OCI-LY1 (cell line): ENCODE measurements around the gene TMIGD3.

Source experiments
- H2AFZ ChIP-seq: fragments of 200-600 bp; sonication (generic), shearing (Covaris generic); 2 replicates; pipeline ENCODE4 v1.6.0; 2014; ENCODE audit warnings: antibody characterized with exemption, mild to moderate bottlenecking, low read length
- H3F3A ChIP-seq: fragments of 200-600 bp; sonication (generic), shearing (Covaris generic); 2 replicates; pipeline ENCODE4 v1.6.0; 2014; ENCODE audit warnings: mild to moderate bottlenecking, antibody characterized with exemption, low read length, moderate library complexity; ENCODE audit not compliant: insufficient read depth
- H3K27ac ChIP-seq: fragments of 200-600 bp; sonication (generic); 2 replicates; pipeline ENCODE4 v1.5.1; 2014; ENCODE audit warnings: low read length, mixed run types, mild to moderate bottlenecking, low read depth; ENCODE audit not compliant: poor library complexity, severe bottlenecking
- H3K27me3 ChIP-seq: fragments of 200-600 bp; sonication (generic); 2 replicates; pipeline ENCODE4 v1.6.0; 2014; ENCODE audit warnings: antibody characterized with exemption, mild to moderate bottlenecking, low read length, moderate library complexity; ENCODE audit not compliant: insufficient read depth
- H3K36me3 ChIP-seq: fragments of 200-600 bp; sonication (generic); 2 replicates; pipeline ENCODE4 v1.6.1; 2014; ENCODE audit warnings: mild to moderate bottlenecking, antibody characterized with exemption, low read length, moderate library complexity, mixed read lengths; ENCODE audit not compliant: insufficient read depth
- H3K4me1 ChIP-seq: fragments of 200-600 bp; sonication (generic); 2 replicates; pipeline ENCODE4 v1.5.1; 2014; ENCODE audit warnings: mild to moderate bottlenecking, low read length, moderate library complexity; ENCODE audit not compliant: insufficient read depth, severe bottlenecking
- H3K4me2 ChIP-seq: fragments of 200-600 bp; sonication (generic), shearing (Covaris generic); 2 replicates; pipeline ENCODE4 v1.6.1; 2014; ENCODE audit warnings: low read length
- H3K4me3 ChIP-seq: fragments of 200-600 bp; sonication (generic); 2 replicates; pipeline ENCODE4 v1.5.1; 2014; ENCODE audit warnings: low read length, low read depth, mild to moderate bottlenecking, mixed read lengths; ENCODE audit not compliant: poor library complexity, severe bottlenecking
- H3K79me2 ChIP-seq: fragments of 200-600 bp; shearing (Covaris generic); 2 replicates; pipeline ENCODE4 v1.6.1; 2016; ENCODE audit warnings: mixed run types, low read length, mixed read lengths; ENCODE audit not compliant: insufficient read depth
- H3K9ac ChIP-seq: fragments of 200-600 bp; sonication (generic), shearing (Covaris generic); 2 replicates; pipeline ENCODE4 v1.6.1; 2014; ENCODE audit warnings: mild to moderate bottlenecking, low read length, mixed read lengths
- H3K9me2 ChIP-seq: fragments of 200-600 bp; sonication (generic), shearing (Covaris generic); 2 replicates; pipeline ENCODE4 v1.6.1; 2014; ENCODE audit warnings: low read depth, mild to moderate bottlenecking, low read length, mixed read lengths
- H3K9me3 ChIP-seq: fragments of 200-600 bp; shearing (Covaris generic); 2 replicates; pipeline ENCODE4 v1.6.1; 2014; ENCODE audit warnings: low read length, mixed read lengths
- H4K20me1 ChIP-seq: fragments of 200-600 bp; sonication (generic), shearing (Covaris generic); 2 replicates; pipeline ENCODE4 v1.6.0; 2016; ENCODE audit warnings: mild to moderate bottlenecking, low read length; ENCODE audit not compliant: insufficient read depth
- EZH2 ChIP-seq: fragments of 200-600 bp; sonication (generic), shearing (Covaris generic); IDR thresholded peaks from 2 replicates; pipeline ENCODE4 v1.8.0; 2017; ENCODE audit warnings: borderline replicate concordance, mixed run types, mild to moderate bottlenecking, antibody characterized with exemption, low read length, moderate library complexity, mixed read lengths
- TF ChIP-seq, protein P1 (sequence below): fragments of 200-600 bp; sonication (generic), shearing (Covaris generic); IDR thresholded peaks from 2 replicates; pipeline ENCODE4 v1.5.1; 2017; ENCODE audit warnings: mild to moderate bottlenecking, antibody characterized with exemption, low read length, moderate library complexity, mixed read lengths

TMIGD3 gene

DNA sequence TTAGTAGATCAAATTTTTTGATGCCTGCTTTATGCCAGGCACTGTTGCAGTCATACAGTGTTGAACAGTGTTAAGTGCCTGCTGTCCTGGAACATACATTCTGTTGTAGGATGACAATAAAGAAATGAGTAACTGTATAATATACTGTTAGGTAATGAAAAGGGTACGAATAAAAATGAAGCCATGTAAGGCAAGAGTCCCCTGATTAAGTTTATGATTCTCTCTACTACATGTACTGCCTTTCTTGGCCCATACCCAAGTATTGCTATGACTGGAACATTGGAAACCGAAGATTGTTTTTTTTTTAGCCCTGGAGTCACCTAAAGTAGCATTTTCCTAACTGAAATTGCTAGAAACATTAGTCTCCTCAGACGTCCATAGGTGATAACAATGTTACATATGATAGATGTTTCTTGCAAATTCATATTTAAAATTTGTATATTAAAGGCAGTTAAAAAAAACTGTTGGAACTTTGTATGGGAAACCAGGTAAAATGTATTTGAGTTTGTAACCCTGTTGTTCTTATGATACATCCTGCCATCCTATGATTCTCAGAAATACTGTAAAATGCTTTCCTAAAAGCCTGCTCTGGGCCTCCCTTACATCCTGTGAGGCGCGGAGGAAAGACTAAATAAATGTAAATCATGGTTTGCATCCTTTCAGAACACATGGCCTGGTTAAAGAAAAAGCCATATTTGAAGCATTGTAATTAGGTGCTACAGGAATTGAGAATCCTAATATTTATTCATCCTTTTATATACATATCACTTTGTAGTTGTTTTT is 48.4 kb downstream of the TMIGD3 start:
- H2AFZ ChIP-seq = no peak overlapping the region
- no peak overlapping the region for H3K9ac ChIP-seq
- no peak overlapping the region for H3K27ac ChIP-seq
- H4K20me1 ChIP-seq = no peaks in the 10 kb centered on the region
- H3K9me3 ChIP-seq = no peaks in the 10 kb centered on the region
- no peaks in the 10 kb centered on the region for H3K9me2 ChIP-seq
- TF ChIP-seq, protein P1, sequence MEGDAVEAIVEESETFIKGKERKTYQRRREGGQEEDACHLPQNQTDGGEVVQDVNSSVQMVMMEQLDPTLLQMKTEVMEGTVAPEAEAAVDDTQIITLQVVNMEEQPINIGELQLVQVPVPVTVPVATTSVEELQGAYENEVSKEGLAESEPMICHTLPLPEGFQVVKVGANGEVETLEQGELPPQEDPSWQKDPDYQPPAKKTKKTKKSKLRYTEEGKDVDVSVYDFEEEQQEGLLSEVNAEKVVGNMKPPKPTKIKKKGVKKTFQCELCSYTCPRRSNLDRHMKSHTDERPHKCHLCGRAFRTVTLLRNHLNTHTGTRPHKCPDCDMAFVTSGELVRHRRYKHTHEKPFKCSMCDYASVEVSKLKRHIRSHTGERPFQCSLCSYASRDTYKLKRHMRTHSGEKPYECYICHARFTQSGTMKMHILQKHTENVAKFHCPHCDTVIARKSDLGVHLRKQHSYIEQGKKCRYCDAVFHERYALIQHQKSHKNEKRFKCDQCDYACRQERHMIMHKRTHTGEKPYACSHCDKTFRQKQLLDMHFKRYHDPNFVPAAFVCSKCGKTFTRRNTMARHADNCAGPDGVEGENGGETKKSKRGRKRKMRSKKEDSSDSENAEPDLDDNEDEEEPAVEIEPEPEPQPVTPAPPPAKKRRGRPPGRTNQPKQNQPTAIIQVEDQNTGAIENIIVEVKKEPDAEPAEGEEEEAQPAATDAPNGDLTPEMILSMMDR = no peak
- TF ChIP-seq EZH2 = no peak
- H3K36me3 ChIP-seq = peaks cover 89% of the 10 kb centered on the region
- no peak overlapping the region for H3K4me2 ChIP-seq
- H3K4me1 ChIP-seq = peaks cover 25% of the 10 kb centered on the region
- H3F3A ChIP-seq = no peaks in the 10 kb centered on the region
- peaks cover 31% of the 10 kb centered on the region for H3K79me2 ChIP-seq
- no peaks in the 10 kb centered on the region for H3K27me3 ChIP-seq
- H3K4me3 ChIP-seq = no peak overlapping the region

DNA sequence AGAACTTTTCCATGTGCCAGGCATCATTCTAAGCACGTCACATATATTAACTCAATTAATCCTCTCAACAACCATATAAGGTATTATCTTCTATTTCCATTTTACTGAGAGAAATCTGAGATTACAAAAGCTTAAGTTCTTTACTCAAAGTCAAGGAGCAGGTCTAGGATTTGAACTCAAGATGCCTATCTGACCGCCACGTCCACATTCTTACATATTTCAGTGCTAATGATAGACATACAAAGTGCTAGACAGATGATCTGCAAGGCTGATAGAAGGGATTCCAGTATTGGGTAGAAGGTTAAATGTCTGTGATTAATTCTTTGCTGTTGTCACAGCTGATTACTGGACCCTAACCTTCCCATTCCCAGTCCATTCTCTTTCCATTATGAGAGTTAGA is 49.7 kb downstream of the TMIGD3 start:
- no peaks in the 10 kb centered on the region for H3K9me2 ChIP-seq
- no peaks in the 10 kb centered on the region for H3K9me3 ChIP-seq
- H2AFZ ChIP-seq = no peak overlapping the region
- H3K4me3 ChIP-seq = no peak overlapping the region
- peaks cover 28% of the 10 kb centered on the region for H3K4me1 ChIP-seq
- H3K27ac ChIP-seq = no peak overlapping the region
- H4K20me1 ChIP-seq = no peaks in the 10 kb centered on the region
- H3K27me3 ChIP-seq = no peaks in the 10 kb centered on the region
- no peak for TF ChIP-seq EZH2
- TF ChIP-seq, protein P1 = no peak
- H3K36me3 ChIP-seq = peaks cover 75% of the 10 kb centered on the region
- H3K9ac ChIP-seq = no peak overlapping the region
- H3K4me2 ChIP-seq = no peak overlapping the region
- H3K79me2 ChIP-seq = peaks cover 41% of the 10 kb centered on the region
- H3F3A ChIP-seq = no peaks in the 10 kb centered on the region

DNA sequence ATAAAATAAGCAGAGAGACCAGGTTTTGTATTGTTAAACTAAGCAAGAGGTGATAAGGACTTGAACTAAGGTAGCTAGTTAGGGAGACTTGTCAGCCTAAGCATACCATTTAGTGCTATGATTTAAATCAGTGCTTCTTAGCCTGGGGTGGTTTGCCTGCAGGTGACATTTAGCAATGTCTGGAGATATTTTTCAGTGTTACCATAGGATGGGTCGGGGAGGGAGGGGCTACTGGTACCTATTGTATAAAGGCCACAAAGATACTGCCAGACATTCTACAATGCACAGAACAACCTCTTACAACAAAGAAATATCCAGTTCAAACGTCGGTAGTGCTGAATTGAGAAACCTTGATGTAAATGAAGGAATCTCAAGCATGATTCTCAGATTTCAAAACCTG is 50.9 kb downstream of the TMIGD3 start:
- H3K9me3 ChIP-seq = no peaks in the 10 kb centered on the region
- no peak overlapping the region for H3K4me3 ChIP-seq
- no peak overlapping the region for H3K27ac ChIP-seq
- no peak overlapping the region for H2AFZ ChIP-seq
- peaks cover 35% of the 10 kb centered on the region for H3K4me1 ChIP-seq
- H3F3A ChIP-seq = no peaks in the 10 kb centered on the region
- H3K79me2 ChIP-seq = peaks cover 53% of the 10 kb centered on the region
- H3K36me3 ChIP-seq = peaks cover 64% of the 10 kb centered on the region
- H3K27me3 ChIP-seq = no peaks in the 10 kb centered on the region
- H3K4me2 ChIP-seq = no peak overlapping the region
- H3K9ac ChIP-seq = no peak overlapping the region
- no peak for TF ChIP-seq EZH2
- TF ChIP-seq, protein P1 = no peak
- no peaks in the 10 kb centered on the region for H3K9me2 ChIP-seq
- no peaks in the 10 kb centered on the region for H4K20me1 ChIP-seq
